ENCODE data around the gene MOB3C.

Gene MOB3C

GRCh38 chr1:46595127-46595526 is 21.5 kb downstream of the MOB3C start:
- no peak overlapping the region for H3K4me3 ChIP-seq (ENCODE audit: insufficient read depth, low read depth, low read length)
- WGBS, 2 experiments = 92 to 93% methylated on average over 3 of the region's 3 CpGs
- peaks cover 5% of the 10 kb centered on the region for H3K36me3 ChIP-seq (ENCODE audit: control insufficient read depth, insufficient read depth, low read length)

DNA sequence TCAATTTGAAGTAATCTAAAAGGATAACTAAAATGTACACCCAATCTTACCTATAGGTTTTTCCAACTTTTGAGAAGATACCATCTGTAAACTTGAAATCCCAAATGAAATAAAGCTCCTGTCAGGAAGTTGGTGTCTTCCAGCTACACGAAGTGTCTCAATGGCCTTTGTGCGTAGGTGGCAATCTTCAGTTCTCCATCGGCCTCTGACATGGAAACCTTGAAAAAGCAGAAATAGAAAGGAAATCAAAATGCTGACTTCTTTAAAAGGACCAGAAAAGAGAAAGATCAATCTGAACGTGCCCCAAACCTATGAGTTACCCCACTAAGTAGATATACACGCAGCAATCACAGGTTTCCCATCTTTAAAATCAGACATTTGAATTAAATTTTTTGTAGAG is 22.5 kb downstream of the MOB3C start:
- Histone ChIP-seq H3K9me3 (ENCODE audit: control insufficient read depth, low read length) (no peaks in the 10 kb centered on the region), H3K4me3 (ENCODE audit: insufficient read depth, low read depth, low read length) (no peak overlapping the region), H3K27ac (ENCODE audit: insufficient read depth, low read depth, low read length, poor library complexity, severe bottlenecking) (no peak overlapping the region), H3K36me3 (ENCODE audit: control insufficient read depth, insufficient read depth, low read length) (peaks cover 5% of the 10 kb centered on the region), H3K4me1 (ENCODE audit: control insufficient read depth, insufficient read depth, low read length) (peaks cover under 1% of the 10 kb centered on the region), H3K27me3 (ENCODE audit: control insufficient read depth, insufficient read depth, low read length, poor library complexity, severe bottlenecking) (no peaks in the 10 kb centered on the region)
- WGBS, 2 experiments = 98% methylated on average over 4 to 5 of the region's 5 CpGs

More at GRCh38 chr1:46595127-46595526, 21.5 kb downstream of the MOB3C start:
- H3K4me1 ChIP-seq (ENCODE audit: control insufficient read depth, insufficient read depth, low read length) = peaks cover 3% of the 10 kb centered on the region
- no peak overlapping the region for H3K27ac ChIP-seq (ENCODE audit: insufficient read depth, low read depth, low read length, poor library complexity, severe bottlenecking)
- no peaks in the 10 kb centered on the region for H3K27me3 ChIP-seq (ENCODE audit: control insufficient read depth, insufficient read depth, low read length, poor library complexity, severe bottlenecking)
- no peaks in the 10 kb centered on the region for H3K9me3 ChIP-seq (ENCODE audit: control insufficient read depth, low read length)

DNA sequence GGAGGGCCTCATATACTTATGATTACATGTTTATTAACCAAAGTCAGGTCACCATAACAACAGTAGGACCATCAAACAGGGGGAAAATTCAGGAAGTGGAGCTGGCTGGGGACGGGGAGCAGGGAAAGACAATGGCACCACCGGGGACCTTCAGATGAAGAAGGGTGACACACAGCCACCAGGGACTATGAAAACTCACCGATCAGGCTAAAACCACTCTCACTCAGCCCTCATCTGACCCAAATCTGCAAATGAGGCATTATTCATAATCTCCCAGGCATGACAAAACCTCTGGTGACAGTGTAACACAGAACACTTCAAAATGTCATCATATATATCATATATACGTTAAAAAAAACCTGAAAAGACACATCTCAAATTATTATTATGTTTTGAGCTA is 23.8 kb downstream of the MOB3C start:
- no peak overlapping the region for H3K27ac ChIP-seq (ENCODE audit: insufficient read depth, low read depth, low read length, poor library complexity, severe bottlenecking)
- H3K36me3 ChIP-seq (ENCODE audit: control insufficient read depth, insufficient read depth, low read length) = peaks cover 5% of the 10 kb centered on the region
- no peak overlapping the region for H3K4me3 ChIP-seq (ENCODE audit: insufficient read depth, low read depth, low read length)
- H3K27me3 ChIP-seq (ENCODE audit: control insufficient read depth, insufficient read depth, low read length, poor library complexity, severe bottlenecking) = no peaks in the 10 kb centered on the region
- no peaks in the 10 kb centered on the region for H3K9me3 ChIP-seq (ENCODE audit: control insufficient read depth, low read length)
- no peaks in the 10 kb centered on the region for H3K4me1 ChIP-seq (ENCODE audit: control insufficient read depth, insufficient read depth, low read length)
- WGBS, 2 experiments = 93 to 97% methylated on average over 4 of the region's 4 CpGs

GRCh38 chr1:46589529-46589928 is 27.1 kb downstream of the MOB3C start:
- Histone ChIP-seq H3K27me3 (ENCODE audit: control insufficient read depth, insufficient read depth, low read length, poor library complexity, severe bottlenecking) (no peaks in the 10 kb centered on the region), H3K36me3 (ENCODE audit: control insufficient read depth, insufficient read depth, low read length) (peaks cover 5% of the 10 kb centered on the region), H3K27ac (ENCODE audit: insufficient read depth, low read depth, low read length, poor library complexity, severe bottlenecking) (no peak overlapping the region), H3K4me3 (ENCODE audit: insufficient read depth, low read depth, low read length) (no peak overlapping the region), H3K4me1 (ENCODE audit: control insufficient read depth, insufficient read depth, low read length) (no peaks in the 10 kb centered on the region), H3K9me3 (ENCODE audit: control insufficient read depth, low read length) (no peaks in the 10 kb centered on the region)
- 95 to 97% methylated on average over 3 of the region's 3 CpGs for WGBS, 2 experiments

- no peaks in the 10 kb centered on the region for H3K9me3 ChIP-seq (ENCODE audit: control insufficient read depth, low read length)
- H3K36me3 ChIP-seq (ENCODE audit: control insufficient read depth, insufficient read depth, low read length) = no peaks in the 10 kb centered on the region
- H3K27ac ChIP-seq (ENCODE audit: insufficient read depth, low read depth, low read length, poor library complexity, severe bottlenecking) = no peak overlapping the region
- no peaks in the 10 kb centered on the region for H3K27me3 ChIP-seq (ENCODE audit: control insufficient read depth, insufficient read depth, low read length, poor library complexity, severe bottlenecking)
- no peaks in the 10 kb centered on the region for H3K4me1 ChIP-seq (ENCODE audit: control insufficient read depth, insufficient read depth, low read length)
- H3K4me3 ChIP-seq (ENCODE audit: insufficient read depth, low read depth, low read length) = no peak overlapping the region
- WGBS, 2 experiments = 89 to 94% methylated on average over 7 of the region's 7 CpGs
Measured at GRCh38 chr1:46587069-46587468, 29.5 kb downstream of the MOB3C start.

DNA sequence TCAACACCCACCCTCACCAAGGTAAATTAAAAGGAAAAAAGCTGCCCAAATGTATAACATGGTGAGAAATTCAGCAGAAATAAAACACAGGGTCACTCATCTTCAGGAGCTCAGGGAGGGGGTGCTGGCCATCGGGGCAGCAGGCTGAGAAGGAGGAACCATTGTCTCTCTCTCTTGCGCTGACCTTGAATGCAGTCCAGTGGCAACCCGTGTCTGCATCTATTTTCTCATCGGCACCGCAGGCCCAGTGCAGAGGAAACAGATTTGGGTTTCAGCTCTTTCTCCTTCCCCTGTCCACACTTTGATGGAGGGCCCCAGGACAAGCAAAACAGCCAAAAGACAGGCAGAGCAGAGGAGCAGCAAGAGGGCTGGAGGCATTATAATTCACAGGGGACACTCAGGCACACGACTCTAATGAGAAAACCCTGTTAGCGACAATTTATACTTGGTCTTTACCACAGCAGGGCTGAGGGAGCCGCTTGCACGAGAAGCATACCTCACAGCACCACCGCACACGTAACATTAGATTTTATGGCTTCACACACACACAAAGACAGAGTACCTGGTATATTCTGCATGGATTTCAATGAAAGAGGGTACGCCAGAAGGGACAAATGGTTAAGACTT is 31.2 kb downstream of the MOB3C start:
- Histone ChIP-seq H3K27me3 (ENCODE audit: control insufficient read depth, insufficient read depth, low read length, poor library complexity, severe bottlenecking) (no peaks in the 10 kb centered on the region), H3K4me3 (ENCODE audit: insufficient read depth, low read depth, low read length) (no peak overlapping the region), H3K4me1 (ENCODE audit: control insufficient read depth, insufficient read depth, low read length) (no peaks in the 10 kb centered on the region), H3K27ac (ENCODE audit: insufficient read depth, low read depth, low read length, poor library complexity, severe bottlenecking) (no peak overlapping the region), H3K36me3 (ENCODE audit: control insufficient read depth, insufficient read depth, low read length) (peaks cover under 1% of the 10 kb centered on the region), H3K9me3 (ENCODE audit: control insufficient read depth, low read length) (no peaks in the 10 kb centered on the region)
- WGBS, 2 experiments = 91 to 93% methylated on average over 11 to 12 of the region's 12 CpGs

DNA sequence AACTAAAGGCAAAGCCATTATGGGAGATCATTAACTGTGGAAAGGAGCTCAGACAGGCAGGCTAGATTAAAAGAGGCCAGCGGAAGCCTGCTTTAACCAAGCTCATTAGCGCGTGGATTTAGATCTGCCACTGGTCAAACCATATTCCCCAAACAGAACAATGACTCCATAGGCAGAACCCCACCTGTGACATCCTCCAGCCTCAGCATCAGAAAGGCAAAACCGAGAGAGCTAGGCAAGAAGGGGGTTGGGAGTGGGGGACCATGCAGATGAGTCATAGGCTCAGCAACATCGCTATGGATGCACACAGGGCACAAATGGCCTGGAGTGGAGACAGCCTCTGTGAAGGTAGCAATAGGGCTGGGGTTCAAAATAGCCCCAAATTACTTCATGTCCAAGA is 33.1 kb downstream of the MOB3C start:
- Histone ChIP-seq H3K4me1 (ENCODE audit: control insufficient read depth, insufficient read depth, low read length) (no peaks in the 10 kb centered on the region), H3K9me3 (ENCODE audit: control insufficient read depth, low read length) (no peaks in the 10 kb centered on the region), H3K27me3 (ENCODE audit: control insufficient read depth, insufficient read depth, low read length, poor library complexity, severe bottlenecking) (no peaks in the 10 kb centered on the region), H3K36me3 (ENCODE audit: control insufficient read depth, insufficient read depth, low read length) (peaks cover 8% of the 10 kb centered on the region), H3K27ac (ENCODE audit: insufficient read depth, low read depth, low read length, poor library complexity, severe bottlenecking) (no peak overlapping the region), H3K4me3 (ENCODE audit: insufficient read depth, low read depth, low read length) (no peak overlapping the region)
- WGBS, 2 experiments = 77 to 79% methylated on average over 5 of the region's 5 CpGs

- Histone ChIP-seq H3K36me3 (ENCODE audit: control insufficient read depth, insufficient read depth, low read length) (peaks cover 8% of the 10 kb centered on the region), H3K4me1 (ENCODE audit: control insufficient read depth, insufficient read depth, low read length) (no peaks in the 10 kb centered on the region), H3K27ac (ENCODE audit: insufficient read depth, low read depth, low read length, poor library complexity, severe bottlenecking) (no peak overlapping the region), H3K9me3 (ENCODE audit: control insufficient read depth, low read length) (no peaks in the 10 kb centered on the region), H3K27me3 (ENCODE audit: control insufficient read depth, insufficient read depth, low read length, poor library complexity, severe bottlenecking) (no peaks in the 10 kb centered on the region), H3K4me3 (ENCODE audit: insufficient read depth, low read depth, low read length) (no peak overlapping the region)
- 97% methylated on average over 7 of the region's 7 CpGs for WGBS, 2 experiments
Measured at GRCh38 chr1:46582972-46583371, 33.6 kb downstream of the MOB3C start.

DNA sequence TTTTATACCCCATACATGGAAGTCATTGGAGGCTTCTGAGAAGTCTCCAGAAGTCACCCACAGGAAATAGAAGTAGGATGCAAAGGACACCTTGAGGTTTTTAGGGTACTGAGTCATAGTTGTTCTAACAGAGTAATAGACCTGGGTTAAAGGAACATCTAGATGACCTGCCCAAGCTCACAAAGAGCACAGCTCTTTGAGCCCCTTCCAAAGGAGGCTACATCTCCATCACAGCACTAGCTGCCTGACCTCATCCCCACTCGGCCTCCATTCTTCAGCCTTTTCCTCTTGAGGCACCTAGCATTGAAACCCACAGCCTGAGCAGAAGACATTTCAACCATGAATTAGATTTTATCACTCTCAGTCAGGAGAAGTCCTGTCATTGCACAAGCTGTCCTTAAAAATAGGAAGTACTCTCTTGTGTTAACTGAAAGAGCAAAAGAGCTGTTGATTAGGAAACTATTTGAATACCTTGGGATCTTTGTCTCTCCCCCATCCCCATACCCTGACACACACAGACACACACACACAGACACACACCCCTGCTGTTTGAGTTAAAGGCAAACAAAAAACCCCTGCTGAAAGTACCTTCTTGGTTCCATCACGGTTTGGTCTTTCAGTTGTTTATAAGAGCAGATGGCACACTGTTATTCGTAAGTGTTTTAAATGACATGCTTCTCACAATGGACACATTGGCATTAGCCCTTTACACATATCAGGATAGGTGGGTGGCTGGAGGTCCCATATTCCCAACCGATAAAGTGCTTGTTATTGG is 34.7 kb downstream of the MOB3C start:
- WGBS, 2 experiments = 67 to 76% methylated on average over 4 of the region's 4 CpGs
- no peak overlapping the region for H3K4me3 ChIP-seq (ENCODE audit: insufficient read depth, low read depth, low read length)
- H3K4me1 ChIP-seq (ENCODE audit: control insufficient read depth, insufficient read depth, low read length) = no peaks in the 10 kb centered on the region
- no peaks in the 10 kb centered on the region for H3K9me3 ChIP-seq (ENCODE audit: control insufficient read depth, low read length)
- no peak overlapping the region for H3K27ac ChIP-seq (ENCODE audit: insufficient read depth, low read depth, low read length, poor library complexity, severe bottlenecking)
- no peaks in the 10 kb centered on the region for H3K27me3 ChIP-seq (ENCODE audit: control insufficient read depth, insufficient read depth, low read length, poor library complexity, severe bottlenecking)
- H3K36me3 ChIP-seq (ENCODE audit: control insufficient read depth, insufficient read depth, low read length) = peaks cover 8% of the 10 kb centered on the region

DNA sequence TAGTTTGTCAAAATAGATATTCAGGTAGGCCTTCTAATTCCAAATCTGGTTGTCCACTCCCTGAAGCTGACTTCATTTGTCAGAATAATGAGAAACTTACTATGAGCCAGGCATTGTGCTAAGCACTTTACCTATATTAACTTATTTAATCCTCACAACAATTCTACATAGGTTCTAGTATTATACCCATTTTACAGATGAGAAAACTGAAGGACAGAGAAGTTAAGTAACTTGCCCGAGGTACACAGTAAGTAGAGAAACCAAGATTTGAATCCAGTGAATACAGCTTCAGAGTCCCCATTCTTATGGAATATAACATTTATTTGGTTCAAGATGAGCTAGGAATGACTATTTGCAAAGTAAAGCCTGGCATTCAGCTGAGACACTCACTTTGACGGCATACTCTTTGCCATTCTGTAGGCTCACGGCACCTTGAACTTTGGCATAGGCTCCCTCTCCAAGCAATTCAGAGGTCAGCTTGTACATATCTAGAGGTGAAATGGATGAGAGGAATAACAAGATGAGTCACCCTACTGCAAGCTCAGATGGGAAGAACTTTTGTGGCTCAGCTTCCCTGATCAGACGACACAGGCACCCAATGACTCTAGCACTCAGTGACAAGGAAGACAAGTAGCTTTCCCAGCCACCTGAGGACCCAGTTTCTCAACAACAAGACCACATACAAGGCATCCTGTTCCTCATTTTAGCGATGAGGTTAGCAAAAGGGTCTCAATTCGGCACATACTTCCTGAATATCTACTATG is 36.3 kb downstream of the MOB3C start:
- Histone ChIP-seq H3K9me3 (ENCODE audit: control insufficient read depth, low read length) (no peaks in the 10 kb centered on the region), H3K4me1 (ENCODE audit: control insufficient read depth, insufficient read depth, low read length) (peaks cover 15% of the 10 kb centered on the region), H3K4me3 (ENCODE audit: insufficient read depth, low read depth, low read length) (no peak overlapping the region), H3K27me3 (ENCODE audit: control insufficient read depth, insufficient read depth, low read length, poor library complexity, severe bottlenecking) (no peaks in the 10 kb centered on the region), H3K36me3 (ENCODE audit: control insufficient read depth, insufficient read depth, low read length) (peaks cover 8% of the 10 kb centered on the region), H3K27ac (ENCODE audit: insufficient read depth, low read depth, low read length, poor library complexity, severe bottlenecking) (no peak overlapping the region)
- WGBS, 2 experiments = 94 to 95% methylated on average over 6 of the region's 6 CpGs

Measured in ectodermal cell (in vitro differentiated cells).